A673 (cell line): ENCODE measurements around the gene SNTA1. TPM values are rescaled to one million over a fixed set of nuclear protein-coding genes. Genes with fewer than 3 reads are reported as not detected.

ENCODE experiments used
- BruUV-seq: library from RNA; stranded (reverse); fragments of 400-500 nt; replicated peaks from 2 replicates; lab custom pipeline; 2021; lab: Mats Ljungman, UMichigan
- CTCF ChIA-PET: fragments of 300-600 bp; sonication (Branson Sonifier 250); formaldehyde crosslinking; loops from one replicate; lab custom pipeline; 2022; ENCODE audit warnings: antibody characterized with exemption; lab: Charles Lee
- POLR2A ChIA-PET: fragments of 300-600 bp; sonication (Branson Sonifier 250); formaldehyde crosslinking; loops from one replicate; lab custom pipeline; 2022; ENCODE audit warnings: antibody characterized with exemption; ENCODE audit not compliant: low non-redundant PET; lab: Charles Lee
- DNase-seq: peaks from one replicate; pipeline ENCODE4 v3.0.0-alpha.2; 2015; ENCODE audit warnings: low spot score
- H3K27ac ChIP-seq: fragments of 200-600 bp; sonication (generic); 2 replicates; pipeline ENCODE4 v1.5.1; 2016; ENCODE audit warnings: mixed run types, low read depth, mild to moderate bottlenecking, mixed read lengths, antibody characterized with exemption, low read length; ENCODE audit not compliant: poor library complexity, severe bottlenecking
- H3K27me3 ChIP-seq: fragments of 200-600 bp; sonication (generic); replicated peaks from 2 replicates; pipeline ENCODE4 v1.6.1; 2017; ENCODE audit warnings: mixed run types, low read depth, mild to moderate bottlenecking, mixed read lengths, antibody characterized with exemption, low read length; ENCODE audit not compliant: insufficient read depth, poor library complexity
- H3K36me3 ChIP-seq: fragments of 200-600 bp; sonication (generic); 2 replicates; pipeline ENCODE4 v1.6.1; 2016; ENCODE audit warnings: mixed run types, mild to moderate bottlenecking, mixed read lengths, antibody characterized with exemption, low read length; ENCODE audit not compliant: insufficient read depth, poor library complexity, severe bottlenecking
- H3K4me1 ChIP-seq: fragments of 200-600 bp; sonication (generic); 2 replicates; pipeline ENCODE4 v1.6.1; 2017; ENCODE audit warnings: mixed run types, mild to moderate bottlenecking, mixed read lengths, antibody characterized with exemption, low read length; ENCODE audit not compliant: insufficient read depth, poor library complexity, severe bottlenecking
- H3K4me3 ChIP-seq: fragments of 200-600 bp; sonication (generic); 2 replicates; pipeline ENCODE4 v1.5.1; 2016; ENCODE audit warnings: low read depth, mixed run types, mild to moderate bottlenecking, mixed read lengths, low read length; ENCODE audit not compliant: poor library complexity, severe bottlenecking
- H3K9me3 ChIP-seq: fragments of 200-600 bp; sonication (generic); 2 replicates; pipeline ENCODE4 v1.6.1; 2016; ENCODE audit warnings: mixed run types, low read depth, mild to moderate bottlenecking, mixed read lengths, antibody characterized with exemption, low read length; ENCODE audit not compliant: poor library complexity, severe bottlenecking
- EZH2 ChIP-seq: fragments of 200-600 bp; sonication (generic); IDR thresholded peaks from 2 replicates; pipeline ENCODE4 v1.6.1; 2017; ENCODE audit warnings: borderline replicate concordance, low read depth, mild to moderate bottlenecking, mixed read lengths, antibody characterized with exemption, low read length; ENCODE audit not compliant: poor library complexity, severe bottlenecking
- intact Hi-C: fragments of 100-400 bp; cut with micrococcal nuclease; formaldehyde crosslinking; loops from one replicate; pipeline ENCODE4 v1.10.0; 2022; ENCODE audit not compliant: unreplicated experiment
- total RNA-seq: library from RNA; stranded (reverse); gene quantifications from 2 replicates; pipeline ENCODE4 v1.2.3, GENCODE V29; 2021
- TF ChIP-seq, protein P1 (sequence below): fragments of 300-800, 200-600 bp; sonication (generic); conservative IDR thresholded peaks from 2 replicates; pipeline ENCODE4 v1.5.1; 2017; ENCODE audit warnings: low read depth, mild to moderate bottlenecking, antibody characterized with exemption, low read length, moderate library complexity, mixed read lengths

SNTA1 gene
- total RNA-seq, 1 experiment from 2014 or later, result 4.4 TPM

GRCh38 chr20:33407796-33408195, 35.8 kb downstream of the SNTA1 start:
- Histone ChIP-seq H3K27me3 (no peaks in the 10 kb centered on the region), H3K27ac (no peak overlapping the region), H3K36me3 (no peaks in the 10 kb centered on the region), H3K4me1 (no peaks in the 10 kb centered on the region), H3K4me3 (no peak overlapping the region), H3K9me3 (no peaks in the 10 kb centered on the region)
- no peak for TF ChIP-seq EZH2
- TF ChIP-seq, protein P1, sequence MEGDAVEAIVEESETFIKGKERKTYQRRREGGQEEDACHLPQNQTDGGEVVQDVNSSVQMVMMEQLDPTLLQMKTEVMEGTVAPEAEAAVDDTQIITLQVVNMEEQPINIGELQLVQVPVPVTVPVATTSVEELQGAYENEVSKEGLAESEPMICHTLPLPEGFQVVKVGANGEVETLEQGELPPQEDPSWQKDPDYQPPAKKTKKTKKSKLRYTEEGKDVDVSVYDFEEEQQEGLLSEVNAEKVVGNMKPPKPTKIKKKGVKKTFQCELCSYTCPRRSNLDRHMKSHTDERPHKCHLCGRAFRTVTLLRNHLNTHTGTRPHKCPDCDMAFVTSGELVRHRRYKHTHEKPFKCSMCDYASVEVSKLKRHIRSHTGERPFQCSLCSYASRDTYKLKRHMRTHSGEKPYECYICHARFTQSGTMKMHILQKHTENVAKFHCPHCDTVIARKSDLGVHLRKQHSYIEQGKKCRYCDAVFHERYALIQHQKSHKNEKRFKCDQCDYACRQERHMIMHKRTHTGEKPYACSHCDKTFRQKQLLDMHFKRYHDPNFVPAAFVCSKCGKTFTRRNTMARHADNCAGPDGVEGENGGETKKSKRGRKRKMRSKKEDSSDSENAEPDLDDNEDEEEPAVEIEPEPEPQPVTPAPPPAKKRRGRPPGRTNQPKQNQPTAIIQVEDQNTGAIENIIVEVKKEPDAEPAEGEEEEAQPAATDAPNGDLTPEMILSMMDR, result no peak
- ChIA-PET POLR2A (no interaction called here), CTCF (no interaction called here)
- no peak for DNase-seq
- intact Hi-C loops, result no loop called here
- no TSS peak for BruUV-seq

DNA sequence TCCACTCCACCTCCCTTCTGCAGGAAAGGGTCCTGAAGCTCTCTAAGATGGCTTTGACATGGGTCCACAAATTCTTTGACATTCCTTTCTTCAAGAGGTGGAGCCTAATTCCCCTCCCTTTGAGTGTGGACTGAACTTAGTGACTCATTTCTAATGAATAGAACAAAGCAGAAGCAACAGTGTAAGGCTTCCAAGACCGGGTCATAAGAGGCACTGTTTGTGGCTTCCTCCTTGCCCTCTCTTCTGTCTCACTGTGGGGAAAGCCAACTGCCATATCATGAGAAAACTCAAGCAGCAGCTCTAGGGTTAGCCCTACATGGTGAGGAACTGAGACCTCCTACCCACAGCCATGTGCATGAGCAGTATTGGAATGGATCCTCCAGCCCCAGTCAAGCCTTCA, 36.3 kb downstream of the SNTA1 start:
- Histone ChIP-seq H3K27ac (no peak overlapping the region), H3K4me3 (no peak overlapping the region), H3K4me1 (no peaks in the 10 kb centered on the region), H3K9me3 (no peaks in the 10 kb centered on the region), H3K27me3 (no peaks in the 10 kb centered on the region), H3K36me3 (no peaks in the 10 kb centered on the region)
- POLR2A ChIA-PET, result no interaction called here
- intact Hi-C loops, result no loop called here
- CTCF ChIA-PET, result no interaction called here
- no TSS peak for BruUV-seq
- no peak for DNase-seq
- TF ChIP-seq, protein P1, result no peak
- no peak for TF ChIP-seq EZH2

- no peak for DNase-seq
- Histone ChIP-seq H3K27ac (no peak overlapping the region), H3K4me3 (no peak overlapping the region), H3K4me1 (peaks cover 7% of the 10 kb centered on the region), H3K36me3 (no peaks in the 10 kb centered on the region), H3K9me3 (no peaks in the 10 kb centered on the region), H3K27me3 (no peaks in the 10 kb centered on the region)
- TF ChIP-seq EZH2, result no peak
- TF ChIP-seq, protein P1, result no peak
- POLR2A ChIA-PET, result no interaction called here
- CTCF ChIA-PET, result no interaction called here
- no TSS peak for BruUV-seq
- intact Hi-C loops, result no loop called here
These were observed 39.3 kb downstream of the SNTA1 start for GRCh38 chr20:33404281-33404680.
